Body of pancreas (tissue), 4 donors: ENCODE data around the gene PCGF2.

Source experiments
- POLR2A ChIP-seq, 3 donors: fragments of 450-650 bp; IDR thresholded peaks; one replicate each; pipeline ENCODE4 v1.6.1; 2016; ENCODE audit warnings: antibody characterized with exemption in 3 of 3, mild to moderate bottlenecking in 2 of 3
- TF ChIP-seq, protein P1 (sequence below), 7 experiments: fragments of 450-650 bp in 4 of 7; fragments of 200-600 bp in 3 of 7; sonication (generic) in 3 of 7; IDR thresholded peaks; one replicate each; pipeline ENCODE4 v1.5.1; 2016 to 2019; ENCODE audit warnings: antibody characterized with exemption in 7 of 7

DNA sequence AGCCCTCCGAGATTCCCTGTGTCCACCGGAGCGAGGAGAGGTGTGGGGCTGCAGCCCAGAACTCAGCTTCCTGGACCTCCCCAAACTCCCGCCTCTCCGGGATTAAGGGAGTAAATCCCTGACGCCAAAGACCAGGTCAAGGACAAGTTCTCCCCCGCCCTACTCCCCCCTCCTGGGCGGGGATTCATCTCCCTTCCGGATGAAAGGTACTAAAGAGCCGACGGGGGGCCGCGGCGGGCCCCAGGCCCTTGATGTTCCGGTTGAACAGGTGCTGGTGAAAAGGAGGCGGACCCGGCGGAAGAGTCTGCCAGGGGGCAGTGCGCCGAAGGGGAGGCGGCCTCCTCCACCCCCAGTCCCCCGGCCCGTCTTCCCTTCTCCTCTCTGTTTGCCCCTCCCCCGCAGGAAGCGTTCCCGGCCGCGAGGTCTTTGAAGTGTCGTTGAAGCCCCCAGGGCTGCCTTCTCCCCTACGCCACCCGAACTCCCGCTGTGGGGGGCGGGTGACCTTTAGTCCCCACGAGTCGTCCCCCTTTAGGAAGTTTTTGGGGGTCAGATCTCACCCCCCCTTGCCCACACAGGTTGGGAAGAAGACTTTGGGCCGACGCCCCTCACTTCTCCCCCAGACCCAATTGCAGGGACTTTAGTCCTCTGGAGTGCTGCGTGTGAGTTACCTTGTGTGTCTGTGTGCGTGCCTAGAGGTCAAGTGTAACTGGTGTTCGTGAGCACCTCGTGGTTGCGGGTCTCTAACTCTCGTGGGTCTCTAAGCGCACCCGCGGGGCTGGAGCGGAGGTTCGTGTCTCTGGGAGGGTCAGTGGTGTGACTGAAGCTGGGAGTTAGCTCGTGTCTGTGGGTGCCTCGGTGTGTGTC is 44.2 kb downstream of the PCGF2 start:
- TF ChIP-seq, protein P1, sequence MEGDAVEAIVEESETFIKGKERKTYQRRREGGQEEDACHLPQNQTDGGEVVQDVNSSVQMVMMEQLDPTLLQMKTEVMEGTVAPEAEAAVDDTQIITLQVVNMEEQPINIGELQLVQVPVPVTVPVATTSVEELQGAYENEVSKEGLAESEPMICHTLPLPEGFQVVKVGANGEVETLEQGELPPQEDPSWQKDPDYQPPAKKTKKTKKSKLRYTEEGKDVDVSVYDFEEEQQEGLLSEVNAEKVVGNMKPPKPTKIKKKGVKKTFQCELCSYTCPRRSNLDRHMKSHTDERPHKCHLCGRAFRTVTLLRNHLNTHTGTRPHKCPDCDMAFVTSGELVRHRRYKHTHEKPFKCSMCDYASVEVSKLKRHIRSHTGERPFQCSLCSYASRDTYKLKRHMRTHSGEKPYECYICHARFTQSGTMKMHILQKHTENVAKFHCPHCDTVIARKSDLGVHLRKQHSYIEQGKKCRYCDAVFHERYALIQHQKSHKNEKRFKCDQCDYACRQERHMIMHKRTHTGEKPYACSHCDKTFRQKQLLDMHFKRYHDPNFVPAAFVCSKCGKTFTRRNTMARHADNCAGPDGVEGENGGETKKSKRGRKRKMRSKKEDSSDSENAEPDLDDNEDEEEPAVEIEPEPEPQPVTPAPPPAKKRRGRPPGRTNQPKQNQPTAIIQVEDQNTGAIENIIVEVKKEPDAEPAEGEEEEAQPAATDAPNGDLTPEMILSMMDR (IDR thresholded peaks at IDR 0.05), result peak in 1 of 7 experiments; percentile 16
- peak in 2 of 3 donors; percentile 60 to 62 for TF ChIP-seq POLR2A (IDR thresholded peaks at IDR 0.05)
